Activated CD4-positive, CD25-positive, alpha-beta regulatory T cell treated with anti-CD3 and anti-CD28 coated beads, Interleukin-2, amount 50 U/mL, for 24 hours (primary cell): ENCODE results near the gene ZNF429.
A peak's percentile ranks its signal among the peaks of the same experiment; 100 is the strongest.
"Not testable (repeated sequence)": the region's sequence is repeated elsewhere in the genome, so short reads cannot be mapped to it uniquely, and the experiment has no call there.

ENCODE experiments used
- ATAC-seq, 2 donors: fragments of 150-1000 bp; cut with Tn5 transposase; one replicate each; pipeline ENCODE4 v1.10.0; 2021; ENCODE audit warnings: mild to moderate bottlenecking in 1 of 2, moderate library complexity in 1 of 2

Gene ZNF429

DNA sequence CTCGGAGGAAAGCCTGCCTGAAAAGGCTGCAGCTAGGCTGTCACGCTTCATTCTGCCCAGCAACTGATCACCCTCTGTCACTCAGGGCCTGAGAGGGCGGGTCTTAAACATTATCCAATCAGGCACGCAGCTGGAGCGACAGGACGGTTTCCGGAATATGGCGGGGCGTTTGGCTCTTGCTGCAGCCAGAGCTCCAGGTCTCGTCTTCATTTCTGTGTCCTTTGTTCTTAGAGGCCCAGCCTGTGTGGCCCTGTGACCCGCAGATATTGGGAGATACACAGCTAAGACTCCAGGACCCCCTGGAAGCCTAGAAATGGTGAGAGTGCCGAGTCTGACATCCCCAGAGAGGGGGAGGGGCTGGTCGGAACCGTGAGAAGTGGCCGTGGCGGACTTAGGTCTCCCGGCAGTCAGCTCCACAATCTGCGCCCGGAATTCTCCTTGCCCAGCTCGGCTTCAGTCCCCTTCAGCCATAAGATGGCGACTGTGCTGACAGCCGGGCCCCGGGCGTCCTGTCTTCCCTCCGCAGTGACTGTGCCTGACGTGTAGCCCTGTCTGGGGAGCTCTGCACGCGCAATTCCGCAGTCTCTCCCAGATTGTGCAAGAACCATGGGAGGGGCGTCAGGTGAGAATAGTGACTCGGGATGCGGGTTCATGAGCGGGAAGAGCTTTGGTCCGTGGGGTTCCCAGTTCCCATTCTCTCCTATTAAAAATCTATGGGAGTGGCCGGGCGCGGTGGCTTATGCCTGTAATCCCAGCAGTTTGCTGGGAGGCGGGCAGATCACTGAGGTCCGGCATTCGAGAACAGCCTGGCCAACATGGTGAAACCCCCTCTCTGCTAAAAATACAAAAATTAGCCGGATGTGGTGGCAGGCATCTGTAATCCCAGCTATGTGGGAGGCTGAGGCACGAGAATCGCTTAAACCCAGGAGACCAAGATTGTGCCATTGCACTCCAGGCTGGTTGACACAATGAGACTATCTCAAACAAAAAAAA, at the start of gene ZNF429:
ZNF429 (plus strand) TSS at position 144 of the 993 bp plus-strand sequence; CDS start at position 314, 170 bp downstream.
- ATAC-seq = peak; percentile 100

DNA sequence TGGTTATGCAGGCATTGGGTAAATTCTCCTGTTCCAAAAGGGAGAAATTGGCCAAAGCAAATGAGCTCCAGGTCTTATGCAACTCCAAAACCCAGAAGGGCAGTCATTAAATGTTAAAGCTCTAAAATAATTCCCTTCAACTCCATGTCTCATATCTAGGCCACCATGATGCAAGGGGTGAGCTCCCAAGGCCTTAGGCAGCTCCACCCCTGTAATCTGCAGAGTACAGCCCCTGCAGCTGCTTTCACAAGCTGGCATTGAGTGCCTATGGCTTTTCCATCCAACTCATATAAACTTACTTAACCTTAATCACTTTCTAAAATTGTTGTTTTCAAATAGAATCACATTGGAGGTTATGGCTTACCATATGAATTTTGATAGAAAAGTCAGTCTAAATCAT, 44.7 kb upstream of the ZNF429 start:
- no peak for ATAC-seq

DNA sequence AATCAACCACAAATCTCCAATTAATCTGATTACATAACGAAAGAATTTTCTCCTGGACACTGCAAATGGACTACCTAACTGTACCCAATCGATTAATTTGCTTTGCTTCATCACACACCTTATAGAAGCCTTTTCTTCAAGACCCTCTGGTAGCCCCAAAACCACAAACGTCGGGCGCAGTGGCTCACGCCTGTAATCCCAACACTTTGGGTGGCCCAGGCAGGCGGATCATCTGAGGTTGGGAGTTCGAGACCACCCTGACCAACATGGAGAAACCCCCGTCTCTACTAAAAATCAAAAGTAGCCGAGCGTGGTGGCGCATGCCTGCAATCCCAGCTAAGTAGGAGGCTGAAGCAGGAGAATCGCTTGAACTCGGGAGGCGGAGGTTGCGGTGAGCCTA, 42.9 kb upstream of the ZNF429 start:
- ATAC-seq = no peak

DNA sequence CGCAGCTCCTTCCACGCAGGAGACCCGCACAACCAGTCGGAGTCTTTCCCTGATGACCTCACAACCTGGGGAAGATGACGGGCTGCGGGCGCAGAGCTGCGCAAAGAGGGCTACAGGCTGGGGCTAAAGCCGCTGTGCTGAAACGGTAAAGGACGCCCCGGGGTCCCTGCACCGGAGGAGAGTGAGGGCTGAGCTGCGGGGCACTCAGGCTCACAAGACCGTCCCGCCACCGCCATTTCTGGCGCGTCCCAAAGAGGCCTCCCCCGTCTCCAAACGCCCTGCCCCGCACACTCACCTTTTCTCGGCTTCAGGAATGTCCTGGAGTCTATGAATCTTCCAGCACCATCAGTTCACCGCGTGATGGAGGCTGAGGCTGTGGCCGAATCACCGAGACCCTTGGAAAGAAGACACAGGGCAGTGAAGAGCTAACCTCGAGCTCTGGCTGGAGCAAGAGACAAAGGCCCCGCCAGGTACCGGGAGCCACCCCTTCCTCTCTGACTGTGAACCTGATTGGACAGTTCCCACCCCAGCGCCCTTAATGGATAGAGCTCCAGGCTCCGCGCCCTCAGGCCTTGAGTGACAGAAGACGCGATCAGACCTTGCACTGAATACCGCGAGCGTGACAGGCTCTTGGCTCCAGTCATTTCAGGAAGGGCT, 41.8 kb upstream of the ZNF429 start:
- ATAC-seq = peak; percentile 90 to 93

DNA sequence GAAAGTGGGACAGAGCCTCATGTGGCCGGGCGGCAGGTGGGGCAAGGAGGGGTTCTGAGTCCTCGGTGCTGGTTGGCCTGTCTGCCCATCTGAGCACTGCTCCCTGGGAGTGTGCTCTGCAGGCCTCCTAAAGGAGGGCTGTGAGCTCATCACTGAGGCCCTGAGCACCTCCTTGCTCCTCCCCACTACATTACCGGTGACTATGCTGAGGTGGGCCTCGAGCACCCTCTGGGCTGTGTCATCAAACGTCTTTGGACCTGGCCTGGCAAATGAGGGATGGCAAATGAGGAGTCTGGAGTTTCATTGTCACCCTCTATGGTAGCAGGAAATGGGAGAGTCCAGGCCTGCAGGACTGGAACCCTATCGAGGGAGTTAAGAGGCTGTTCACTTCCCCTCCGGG, 38.8 kb upstream of the ZNF429 start:
- no peak for ATAC-seq

DNA sequence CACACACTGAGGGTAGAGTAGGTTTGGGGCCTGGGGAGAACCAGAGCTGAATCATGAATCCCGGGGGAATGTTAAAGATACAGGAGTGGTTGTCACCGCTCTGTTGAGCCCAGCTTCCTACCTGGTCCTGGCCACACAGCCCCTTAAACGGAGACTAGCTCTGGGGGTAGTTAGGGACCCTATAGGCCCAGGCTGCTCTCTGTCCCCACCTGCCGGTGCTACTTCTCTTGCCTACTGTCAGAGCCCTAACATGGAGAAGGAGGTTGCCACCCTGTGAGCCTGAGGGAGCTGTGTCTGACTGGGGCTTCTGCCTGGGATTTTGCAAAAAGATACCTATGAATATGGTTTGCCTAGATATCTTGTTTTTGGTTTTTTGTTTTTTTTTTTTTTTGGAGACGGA, 36.6 kb upstream of the ZNF429 start:
- no peak for ATAC-seq

DNA sequence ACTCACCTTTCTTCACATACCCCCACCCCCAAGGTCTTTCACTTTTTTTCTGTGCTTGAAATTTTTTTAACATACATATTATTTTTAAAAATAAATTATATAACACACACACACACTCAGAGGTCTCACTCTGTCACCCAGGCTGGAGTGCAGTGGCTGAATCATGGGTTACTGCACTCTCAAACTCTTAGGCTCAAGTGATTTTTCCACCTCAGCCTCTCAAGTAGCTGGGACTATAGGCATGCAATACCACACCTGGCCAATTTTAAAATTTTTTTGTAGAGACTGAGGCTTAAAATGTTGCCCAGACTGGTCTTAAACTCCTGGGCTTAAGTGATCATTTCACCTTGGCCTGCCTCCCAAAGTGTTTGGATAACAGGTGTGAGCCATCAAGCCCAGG, 32.9 kb upstream of the ZNF429 start:
- ATAC-seq = no peak

DNA sequence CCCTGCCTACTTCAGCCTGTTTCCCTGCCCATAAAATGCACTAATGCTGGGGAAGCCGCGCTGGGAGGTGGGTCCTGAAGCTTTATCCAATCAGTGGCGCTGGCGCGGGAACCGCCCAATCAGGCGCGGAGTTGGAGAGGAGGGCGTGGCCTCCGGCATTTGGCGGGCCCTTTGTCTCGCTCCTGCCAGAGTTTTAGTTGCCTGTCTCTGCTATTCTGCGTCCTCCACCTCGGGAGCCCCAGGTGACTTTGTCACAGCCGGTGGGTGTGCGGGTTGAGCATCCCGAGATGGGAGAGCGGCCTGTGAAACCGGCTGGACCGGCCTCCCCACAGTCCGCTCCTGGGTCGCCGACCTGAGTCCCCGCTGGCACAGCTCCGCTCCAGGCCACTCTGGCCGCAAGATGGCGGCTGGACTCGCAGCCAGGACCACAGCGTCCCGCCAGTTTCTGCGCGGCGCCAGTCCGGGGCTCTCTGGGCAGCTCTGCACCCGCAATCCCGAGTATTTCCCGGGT, 30.7 kb upstream of the ZNF429 start:
- peak; percentile 97 to 99 for ATAC-seq

DNA sequence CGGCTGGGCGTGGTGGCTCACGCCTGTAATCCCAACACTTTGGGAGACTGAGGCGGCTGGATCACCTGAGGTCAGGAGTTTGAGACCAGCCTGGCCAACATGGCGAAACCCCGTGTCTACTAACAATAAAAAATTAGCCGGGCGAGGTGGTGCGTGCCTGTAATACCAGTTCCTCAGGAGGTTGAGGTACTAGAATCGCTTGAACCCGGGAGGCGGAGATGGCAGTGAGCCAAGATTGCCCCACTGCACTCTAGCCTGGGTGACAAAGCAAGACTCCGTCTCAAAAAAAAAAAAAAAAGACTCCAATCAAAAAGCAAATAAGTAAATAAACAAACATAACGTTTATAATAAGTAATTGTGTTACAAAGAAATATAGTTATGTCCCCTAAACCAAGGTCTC, 23.0 kb upstream of the ZNF429 start:
- not testable (repeated sequence) for ATAC-seq

DNA sequence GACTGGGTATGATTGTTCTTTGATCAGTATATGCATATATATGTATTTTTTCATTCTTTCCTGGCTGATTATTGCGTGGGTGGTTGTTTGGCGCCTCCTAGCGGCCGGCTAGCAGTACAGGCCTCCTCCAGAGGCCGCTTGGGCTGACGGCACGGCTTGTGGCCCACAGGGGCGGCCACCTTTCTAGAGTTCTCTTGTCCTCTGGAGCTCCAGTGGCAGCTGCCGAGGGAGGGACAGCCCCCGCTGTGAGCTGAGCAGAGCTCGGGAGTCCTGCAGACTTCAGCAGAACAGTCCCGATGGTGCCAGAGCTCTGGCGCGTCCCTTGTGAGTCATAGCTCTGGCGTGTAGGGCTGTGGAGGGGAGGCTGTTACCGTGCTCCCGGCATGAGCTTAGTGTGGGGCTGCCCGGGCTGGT, 22.5 kb upstream of the ZNF429 start:
- peak; percentile 68 to 73 for ATAC-seq

DNA sequence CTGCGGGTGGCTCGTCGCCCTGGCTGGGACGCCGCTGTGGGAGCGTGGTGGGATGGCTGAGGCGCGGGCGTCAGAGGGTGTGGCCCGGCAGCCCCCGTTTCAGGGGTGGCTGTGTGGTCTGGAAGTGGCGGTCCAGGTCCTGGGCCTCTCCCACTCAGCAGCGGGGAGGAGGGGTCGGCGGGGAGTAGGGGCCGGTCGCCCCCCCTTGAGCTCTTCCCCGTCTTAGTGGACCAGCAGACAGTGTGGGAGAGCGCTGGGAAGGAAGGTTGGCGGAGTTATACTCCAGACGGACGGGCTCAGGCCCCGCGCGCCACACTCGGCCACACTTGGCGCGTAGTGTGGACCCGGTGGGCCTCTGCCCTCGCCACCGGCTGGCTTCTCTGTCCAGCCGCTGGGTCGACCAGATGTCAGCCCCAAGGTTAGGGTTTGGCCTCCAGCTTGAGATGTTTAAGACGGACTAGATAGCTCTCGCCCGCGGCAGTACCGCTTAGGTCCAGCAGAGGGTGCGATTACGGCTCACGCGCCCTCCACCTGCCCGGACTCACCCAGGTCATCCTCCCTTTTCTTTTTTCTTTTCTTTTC, 21.7 kb upstream of the ZNF429 start:
- ATAC-seq = peak; percentile 36 to 61

DNA sequence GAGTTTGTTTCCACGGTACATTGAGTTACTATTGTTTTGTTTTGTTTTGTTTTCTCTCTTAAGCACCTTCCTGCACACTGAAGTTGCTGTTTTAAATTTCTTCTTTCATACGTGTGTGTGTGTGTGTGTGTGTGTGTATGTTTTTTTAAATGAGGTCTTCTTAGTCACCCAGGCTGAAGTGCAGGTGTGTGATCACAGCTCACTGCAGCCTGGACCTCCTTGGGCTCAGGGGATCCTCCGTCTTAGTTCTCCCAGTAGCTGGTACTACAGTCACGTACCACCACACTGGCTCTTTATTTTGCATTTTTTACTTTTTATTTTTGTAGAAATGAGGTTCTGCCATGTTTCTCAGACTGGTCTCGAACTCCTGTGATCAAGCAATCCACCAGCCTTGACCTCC, 20.8 kb upstream of the ZNF429 start:
- no peak for ATAC-seq

DNA sequence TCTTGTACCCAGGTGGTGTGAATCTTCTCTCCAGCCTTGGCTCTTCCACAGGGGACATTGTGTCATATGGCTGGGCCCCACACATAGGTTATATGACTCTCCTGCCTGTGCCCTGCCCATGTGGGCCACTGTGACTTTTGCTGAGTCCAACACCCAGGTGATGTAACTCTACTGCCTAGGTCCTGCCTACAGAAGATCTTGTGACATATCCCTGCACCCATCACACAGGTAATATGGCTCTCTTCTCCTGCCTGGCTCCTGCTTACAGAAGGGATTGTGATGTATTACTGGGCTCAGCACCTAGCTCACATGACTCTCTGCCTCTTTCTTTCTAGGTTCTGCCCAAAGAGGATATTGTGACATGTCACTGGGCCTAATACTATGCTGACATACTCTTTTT, 19.5 kb upstream of the ZNF429 start:
- ATAC-seq = no peak

DNA sequence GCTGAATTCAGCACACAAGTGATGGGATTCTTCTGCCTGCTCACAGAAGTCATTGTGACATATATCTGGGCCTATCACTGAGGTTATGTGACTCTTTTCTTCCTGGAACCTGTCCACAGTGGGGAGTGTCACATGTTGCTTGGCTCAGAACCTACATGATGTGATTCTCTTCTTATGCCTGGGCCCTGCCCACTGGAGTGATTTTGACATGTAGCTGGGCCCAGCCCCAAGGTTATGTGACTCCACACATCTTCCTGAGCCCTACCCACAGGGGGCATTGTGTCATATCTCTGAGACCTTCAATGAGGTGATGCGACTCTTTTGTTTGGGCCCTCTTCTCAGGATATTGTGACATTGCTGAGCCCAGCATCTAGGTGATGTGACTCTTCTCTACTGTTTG, 17.4 kb upstream of the ZNF429 start:
- ATAC-seq = no peak

DNA sequence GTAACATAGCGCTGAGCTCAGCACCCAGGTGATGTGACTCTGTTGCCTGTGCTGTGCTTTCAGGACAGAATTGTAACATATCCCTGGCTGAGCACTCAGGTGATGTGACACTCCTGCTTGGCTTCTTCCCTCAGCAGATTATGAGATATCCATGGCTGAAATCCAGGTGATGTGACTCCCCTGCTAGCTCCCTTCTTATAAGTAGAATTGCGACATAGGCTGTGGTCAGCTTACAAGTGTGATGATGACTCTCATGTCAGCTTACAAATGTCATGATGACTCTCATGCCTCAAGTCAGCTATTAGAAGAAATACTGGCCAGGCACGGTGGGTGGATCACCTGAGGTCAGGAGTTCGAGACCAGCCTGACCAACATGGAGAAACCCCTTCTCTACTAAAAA, 14.3 kb upstream of the ZNF429 start:
- no peak for ATAC-seq

DNA sequence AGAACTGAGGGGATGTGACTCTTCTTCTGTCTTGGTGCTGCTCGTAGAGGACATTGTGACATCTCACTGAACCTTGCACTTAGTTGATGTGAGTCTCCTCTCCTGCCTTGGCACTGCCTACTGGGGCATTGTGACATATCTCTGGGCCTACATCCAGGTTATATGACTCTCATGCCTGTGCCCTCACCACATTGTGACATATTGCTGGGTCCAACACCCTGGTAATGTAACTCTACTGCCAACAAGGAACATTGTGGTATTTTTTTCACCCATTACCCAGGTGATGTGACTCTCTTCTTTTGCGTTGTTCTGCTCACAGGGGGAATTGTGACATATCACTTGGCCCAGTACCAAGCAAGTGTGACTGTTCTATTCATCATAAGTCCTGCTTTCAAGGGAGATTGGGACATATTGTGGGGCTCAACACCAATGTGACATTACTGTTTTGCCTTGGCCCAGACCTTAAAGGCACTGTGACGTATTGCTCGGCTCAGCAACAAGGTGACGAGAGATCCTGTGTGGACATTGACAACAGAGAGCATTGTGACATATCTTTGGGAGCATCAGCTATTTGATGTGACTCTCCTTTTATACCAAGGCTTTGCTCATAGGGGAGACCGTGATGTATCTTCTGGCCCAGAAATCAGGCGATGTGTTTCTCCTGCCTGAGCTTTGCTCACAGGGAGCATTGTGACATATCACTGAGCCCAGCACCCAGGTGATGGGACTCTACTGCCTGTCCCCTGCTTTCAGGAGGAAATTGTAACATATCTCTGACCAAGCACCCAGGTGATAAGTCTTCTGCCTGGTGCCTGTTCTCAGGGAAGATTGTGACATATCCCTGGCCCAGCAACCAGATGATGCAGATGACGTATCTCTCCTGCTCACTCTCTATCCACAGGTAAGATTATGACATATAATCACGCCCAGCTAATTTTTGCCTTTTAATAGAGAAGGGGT, 12.2 kb upstream of the ZNF429 start:
- no peak for ATAC-seq

DNA sequence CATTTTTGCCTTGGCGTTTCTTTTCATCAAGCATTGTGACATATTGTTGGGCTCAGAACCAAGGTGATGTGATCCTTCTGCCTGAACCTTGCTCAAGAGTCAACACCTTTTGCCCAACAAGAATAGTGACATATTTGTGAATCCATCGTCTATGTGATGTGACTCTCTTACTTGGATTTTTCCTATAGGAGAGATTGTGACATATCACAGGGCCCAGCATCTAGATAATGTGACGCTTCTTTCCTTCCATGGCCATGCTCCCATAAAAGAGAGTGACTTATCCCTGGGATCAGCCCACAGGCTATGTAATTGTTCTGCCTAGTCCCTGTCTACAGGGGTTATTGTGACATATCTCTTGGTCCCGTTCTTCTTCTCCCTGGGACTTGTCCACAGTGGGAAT, 8.5 kb upstream of the ZNF429 start:
- no peak for ATAC-seq

DNA sequence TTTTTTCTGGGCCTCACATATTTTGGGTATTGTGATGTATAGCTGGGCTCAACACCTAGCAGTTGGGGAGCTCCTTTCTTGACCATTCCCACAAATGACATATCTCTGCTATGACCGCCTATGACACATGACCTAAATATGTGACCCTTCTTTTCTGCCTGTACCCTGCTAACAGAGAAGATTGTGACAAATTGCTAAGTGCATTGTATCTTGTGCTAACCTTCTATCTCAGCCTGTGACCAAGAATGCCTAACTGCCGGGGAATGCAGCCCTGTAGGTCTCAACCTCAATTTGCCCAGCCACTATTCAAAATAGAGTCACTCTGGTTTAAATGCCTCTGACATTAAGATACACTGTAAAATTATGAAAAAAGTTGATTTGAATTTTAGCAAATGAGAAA, 6.8 kb upstream of the ZNF429 start:
- ATAC-seq = no peak

DNA sequence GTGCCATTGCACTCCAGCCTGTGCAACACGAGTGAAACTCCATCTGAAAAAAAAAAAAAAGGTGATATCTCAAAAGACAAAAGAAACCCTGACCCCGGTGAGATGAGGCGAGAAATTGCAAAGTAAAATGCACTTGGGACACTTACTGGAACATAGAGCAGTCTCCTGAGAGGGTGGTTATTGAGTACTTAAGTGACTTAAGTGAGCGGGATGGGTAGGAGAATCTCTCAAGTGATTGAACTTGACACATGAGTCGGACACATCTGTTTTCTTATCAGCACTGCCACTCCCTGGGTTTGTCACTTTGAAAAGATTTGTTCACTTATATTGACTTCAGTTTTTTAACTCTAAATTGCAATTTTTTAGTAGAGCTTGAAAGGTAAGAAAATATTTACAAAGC, 2.8 kb downstream of the ZNF429 start:
- ATAC-seq = no peak

DNA sequence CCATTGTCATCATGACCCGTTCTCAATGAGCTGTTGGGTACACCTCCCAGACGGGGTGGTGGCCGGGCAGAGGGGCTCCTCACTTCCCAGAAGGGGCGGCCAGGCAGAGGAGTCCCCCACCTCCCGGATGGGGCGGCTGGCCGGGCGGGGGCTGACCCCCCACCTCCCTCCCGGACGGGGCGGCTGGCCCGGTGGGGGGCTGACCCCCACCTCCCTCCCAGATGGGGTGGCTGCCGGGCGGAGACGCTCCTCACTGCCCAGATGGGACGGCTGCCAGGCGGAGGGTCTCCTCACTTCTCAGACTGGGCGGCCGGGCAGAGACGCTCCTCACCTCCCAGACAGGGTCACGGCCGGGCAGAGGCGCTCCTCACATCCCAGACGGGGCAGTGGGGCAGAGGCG, 5.7 kb downstream of the ZNF429 start:
- ATAC-seq = not testable (repeated sequence)

DNA sequence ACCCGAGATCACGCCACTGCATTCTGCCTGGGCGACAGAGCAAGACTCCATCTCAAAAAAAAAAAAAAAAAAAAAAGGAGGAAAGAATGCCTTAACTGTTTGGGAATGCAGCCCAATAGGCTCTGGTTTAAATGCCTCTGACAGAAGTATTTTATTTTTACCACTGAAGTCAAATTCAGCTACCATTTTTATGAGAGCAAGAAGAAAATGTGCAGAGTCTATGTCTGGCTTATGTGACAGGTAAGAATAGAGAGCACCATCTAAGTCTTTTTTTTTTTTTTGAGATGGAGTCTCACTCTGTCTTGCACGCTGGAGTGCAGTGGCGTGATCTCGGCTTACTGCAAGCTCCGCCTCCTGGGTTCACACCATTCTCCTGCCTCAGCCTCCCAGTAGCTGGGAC, 7.2 kb downstream of the ZNF429 start:
- not testable (repeated sequence) for ATAC-seq

DNA sequence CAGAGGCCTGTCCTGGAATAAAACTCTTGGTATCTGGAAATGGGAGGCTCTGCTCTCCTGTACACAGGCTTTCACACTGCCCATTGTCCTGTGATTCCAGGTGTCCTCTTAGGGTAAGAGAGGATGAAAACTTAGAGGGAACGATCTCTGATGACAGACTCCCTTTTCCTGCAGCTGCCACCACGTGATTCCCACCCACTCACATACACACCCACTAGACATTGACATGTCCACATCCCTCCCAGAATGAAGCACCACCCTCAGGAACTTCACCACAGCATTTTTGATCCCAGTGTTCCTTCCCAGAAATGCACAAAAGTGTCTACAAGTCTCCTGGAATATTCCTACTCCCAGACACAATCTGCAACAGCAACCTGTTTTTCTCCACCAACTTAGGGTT, 8.2 kb downstream of the ZNF429 start:
- no peak for ATAC-seq
